ENCODE results near the gene C11orf16. TPM values are rescaled to one million over a fixed set of nuclear protein-coding genes. Genes with fewer than 3 reads are reported as not detected.

The C11orf16 gene
- total RNA-seq, 1 donor from 2014 or later = not detected

DNA sequence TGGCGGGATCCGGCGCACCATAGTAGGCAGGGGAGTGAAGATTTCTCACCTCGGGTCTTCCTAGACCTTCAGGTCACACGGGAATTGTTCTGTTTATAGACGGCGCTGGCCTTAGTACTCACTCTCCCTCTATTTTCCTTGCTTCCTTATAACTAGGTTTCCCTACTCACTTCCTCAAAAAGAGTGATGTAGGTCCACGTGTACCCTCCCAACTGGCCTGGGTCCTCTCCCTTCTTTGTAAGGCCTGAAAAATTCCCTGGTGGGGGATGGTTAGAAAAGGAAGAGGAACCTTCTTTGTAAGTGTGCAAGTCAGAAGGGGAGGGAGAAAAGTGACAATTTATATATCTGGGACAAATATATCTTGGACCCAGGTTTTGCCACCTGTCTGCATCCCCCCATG is 34.4 kb upstream of the C11orf16 start:
- TF ChIP-seq, protein P1, sequence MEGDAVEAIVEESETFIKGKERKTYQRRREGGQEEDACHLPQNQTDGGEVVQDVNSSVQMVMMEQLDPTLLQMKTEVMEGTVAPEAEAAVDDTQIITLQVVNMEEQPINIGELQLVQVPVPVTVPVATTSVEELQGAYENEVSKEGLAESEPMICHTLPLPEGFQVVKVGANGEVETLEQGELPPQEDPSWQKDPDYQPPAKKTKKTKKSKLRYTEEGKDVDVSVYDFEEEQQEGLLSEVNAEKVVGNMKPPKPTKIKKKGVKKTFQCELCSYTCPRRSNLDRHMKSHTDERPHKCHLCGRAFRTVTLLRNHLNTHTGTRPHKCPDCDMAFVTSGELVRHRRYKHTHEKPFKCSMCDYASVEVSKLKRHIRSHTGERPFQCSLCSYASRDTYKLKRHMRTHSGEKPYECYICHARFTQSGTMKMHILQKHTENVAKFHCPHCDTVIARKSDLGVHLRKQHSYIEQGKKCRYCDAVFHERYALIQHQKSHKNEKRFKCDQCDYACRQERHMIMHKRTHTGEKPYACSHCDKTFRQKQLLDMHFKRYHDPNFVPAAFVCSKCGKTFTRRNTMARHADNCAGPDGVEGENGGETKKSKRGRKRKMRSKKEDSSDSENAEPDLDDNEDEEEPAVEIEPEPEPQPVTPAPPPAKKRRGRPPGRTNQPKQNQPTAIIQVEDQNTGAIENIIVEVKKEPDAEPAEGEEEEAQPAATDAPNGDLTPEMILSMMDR (IDR thresholded peaks at IDR 0.05; ENCODE audit: borderline replicate concordance) = no peak
- H3K27ac ChIP-seq (replicated peaks) = no peak overlapping the region
- no peaks in the 10 kb centered on the region for H3K9me3 ChIP-seq (replicated peaks)
- no peak overlapping the region for H3K4me3 ChIP-seq
- H3K36me3 ChIP-seq = no peaks in the 10 kb centered on the region
- peaks cover 38% of the 10 kb centered on the region for H3K4me1 ChIP-seq
- DNase-seq = no peak
- intact Hi-C loops (cut with micrococcal nuclease) = no loop called here
- H3K27me3 ChIP-seq (ENCODE audit: low read depth) = no peaks in the 10 kb centered on the region

DNA sequence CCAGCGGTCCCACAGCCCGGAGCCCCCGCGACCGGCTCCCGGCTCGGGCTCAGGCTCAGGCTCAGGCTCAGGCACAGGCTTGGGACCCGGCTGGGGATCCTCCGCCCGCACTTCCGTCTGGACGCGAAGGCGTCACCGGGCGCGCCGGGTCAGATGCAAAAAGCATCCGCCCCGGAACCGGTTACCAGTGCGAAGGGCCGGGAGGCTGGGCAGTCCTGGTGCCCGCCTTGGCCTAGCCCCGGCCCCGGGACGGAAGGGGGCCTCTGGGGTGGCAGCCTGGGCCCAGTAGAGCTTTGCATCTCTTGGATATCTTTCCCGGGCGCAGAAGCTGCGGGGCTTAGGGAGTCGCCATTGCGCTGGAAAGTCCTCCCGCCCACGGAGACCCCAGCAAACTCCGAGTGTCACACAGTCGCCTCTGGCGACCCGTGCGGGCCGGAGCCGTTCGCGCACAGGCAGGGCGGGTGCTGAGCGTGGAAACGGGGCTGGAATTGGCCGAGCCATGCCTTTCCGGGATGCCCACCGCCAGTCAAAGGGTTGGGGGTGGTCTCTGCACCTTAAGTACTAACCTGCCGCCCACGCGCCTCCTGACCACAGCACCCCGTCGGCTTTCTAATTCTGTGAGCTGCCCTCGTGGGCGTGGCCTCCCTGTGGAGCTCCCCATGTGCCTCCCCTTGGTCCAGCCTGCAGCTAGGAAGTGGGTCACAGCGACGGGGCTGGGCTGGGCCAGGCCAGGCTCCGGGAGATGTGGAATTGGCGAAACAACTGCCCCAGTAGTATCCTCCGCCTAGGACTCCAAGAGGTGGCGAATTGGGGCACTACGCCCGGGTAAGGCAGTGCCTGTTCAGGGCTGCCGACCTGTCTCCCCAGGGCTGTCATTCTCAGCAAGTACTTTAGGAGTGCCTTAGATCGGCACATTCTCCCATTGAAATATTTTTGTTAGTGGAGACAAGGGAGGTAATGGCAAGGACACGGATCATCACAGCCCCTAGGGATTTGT is 31.9 kb upstream of the C11orf16 start, which contains the start of gene TMEM9B:
Gene TMEM9B, minus strand, starts transcription at position 119 of the 997 bp plus-strand sequence. CDS start 129 bp downstream, outside the sequence.
- no peaks in the 10 kb centered on the region for H3K27me3 ChIP-seq (ENCODE audit: low read depth)
- H3K9me3 ChIP-seq (replicated peaks) = no peaks in the 10 kb centered on the region
- DNase-seq = peak; percentile 90
- H3K4me1 ChIP-seq = peaks cover 49% of the 10 kb centered on the region
- peak within 1 kb of the TSS; percentile 85 for H3K4me3 ChIP-seq
- TF ChIP-seq, protein P1 (IDR thresholded peaks at IDR 0.05; ENCODE audit: borderline replicate concordance) = no peak
- no peaks in the 10 kb centered on the region for H3K36me3 ChIP-seq
- intact Hi-C loops (cut with micrococcal nuclease) = loop anchor here (5.0 kb wide), 1 partner anchor 277 kb away; no protein-coding TSS in a partner anchor
- peak within 1 kb of the TSS; percentile 97 for H3K27ac ChIP-seq (replicated peaks)

DNA sequence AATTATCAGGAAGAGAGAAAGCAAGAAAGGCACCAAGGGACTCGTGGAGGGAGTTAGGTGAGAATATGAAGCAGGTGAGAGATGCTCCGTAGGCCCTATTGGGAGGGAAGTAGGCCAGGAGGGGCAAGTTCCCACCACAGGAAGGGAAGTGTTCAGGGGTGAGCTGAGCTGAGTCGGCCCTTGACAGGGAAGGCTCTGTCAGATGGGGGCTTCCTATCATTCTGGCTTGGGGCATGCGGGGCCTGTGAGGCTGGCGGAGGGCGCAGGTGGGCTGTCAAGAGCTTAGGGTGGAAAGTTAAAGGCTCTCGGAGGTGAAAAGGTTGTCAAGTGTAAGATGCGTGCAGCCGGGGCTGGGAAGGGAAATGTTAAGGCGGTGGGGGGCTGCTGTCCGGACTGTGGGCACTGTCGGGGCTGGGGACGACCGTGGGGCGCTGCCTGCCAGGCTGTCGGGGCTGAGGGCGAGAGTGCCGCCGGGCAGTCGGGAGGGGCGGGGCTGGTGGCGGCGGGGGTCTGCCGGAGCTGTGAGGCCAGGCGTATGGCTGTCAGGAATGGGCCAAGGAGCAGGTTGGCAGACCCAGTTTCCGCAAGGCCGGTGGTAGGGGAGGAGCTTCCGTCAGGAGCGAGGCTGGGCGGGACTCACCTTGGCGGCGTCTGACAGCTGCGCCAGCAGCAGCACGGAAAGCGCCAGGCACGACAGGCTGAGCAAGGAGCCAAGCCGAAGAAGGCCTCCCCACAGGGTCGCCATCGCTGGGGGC is 31.0 kb upstream of the C11orf16 start:
- H3K4me1 ChIP-seq = peaks cover 56% of the 10 kb centered on the region
- H3K27ac ChIP-seq (replicated peaks) = peak overlapping the region; percentile 97
- H3K36me3 ChIP-seq = no peaks in the 10 kb centered on the region
- intact Hi-C loops (cut with micrococcal nuclease) = loop anchor here (5.0 kb wide), 1 partner anchor 276 kb away; no protein-coding TSS in a partner anchor
- no peaks in the 10 kb centered on the region for H3K9me3 ChIP-seq (replicated peaks)
- DNase-seq = peak; percentile 77
- H3K4me3 ChIP-seq = peak overlapping the region; percentile 85
- TF ChIP-seq, protein P1 (IDR thresholded peaks at IDR 0.05; ENCODE audit: borderline replicate concordance) = no peak
- no peaks in the 10 kb centered on the region for H3K27me3 ChIP-seq (ENCODE audit: low read depth)

DNA sequence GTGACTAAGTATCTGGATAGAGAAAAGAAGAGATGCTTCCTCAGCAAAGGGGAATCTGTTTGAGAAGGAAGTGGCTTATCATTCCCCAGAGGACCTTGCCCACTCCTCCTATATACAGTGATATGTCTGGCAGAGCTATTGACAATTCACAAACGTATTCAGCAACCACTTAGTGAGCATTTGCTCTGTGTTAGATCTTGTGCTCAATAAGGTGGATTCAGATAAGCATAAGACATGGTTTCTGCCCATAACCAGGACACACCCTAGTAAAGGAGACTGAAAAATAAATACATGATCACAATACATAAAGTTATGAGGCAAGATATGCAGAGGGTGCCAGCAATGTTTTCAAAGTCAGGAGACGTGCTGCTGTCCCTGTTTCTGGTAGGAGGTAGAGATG is 30.1 kb upstream of the C11orf16 start:
- peak overlapping the region; percentile 85 for H3K4me3 ChIP-seq
- H3K27me3 ChIP-seq (ENCODE audit: low read depth) = no peaks in the 10 kb centered on the region
- H3K9me3 ChIP-seq (replicated peaks) = no peaks in the 10 kb centered on the region
- H3K36me3 ChIP-seq = no peaks in the 10 kb centered on the region
- DNase-seq = no peak
- peaks cover 56% of the 10 kb centered on the region for H3K4me1 ChIP-seq
- TF ChIP-seq, protein P1 (IDR thresholded peaks at IDR 0.05; ENCODE audit: borderline replicate concordance) = no peak
- intact Hi-C loops (cut with micrococcal nuclease) = loop anchor here (5.0 kb wide), 1 partner anchor 276 kb away; no protein-coding TSS in a partner anchor
- H3K27ac ChIP-seq (replicated peaks) = peak overlapping the region; percentile 97

DNA sequence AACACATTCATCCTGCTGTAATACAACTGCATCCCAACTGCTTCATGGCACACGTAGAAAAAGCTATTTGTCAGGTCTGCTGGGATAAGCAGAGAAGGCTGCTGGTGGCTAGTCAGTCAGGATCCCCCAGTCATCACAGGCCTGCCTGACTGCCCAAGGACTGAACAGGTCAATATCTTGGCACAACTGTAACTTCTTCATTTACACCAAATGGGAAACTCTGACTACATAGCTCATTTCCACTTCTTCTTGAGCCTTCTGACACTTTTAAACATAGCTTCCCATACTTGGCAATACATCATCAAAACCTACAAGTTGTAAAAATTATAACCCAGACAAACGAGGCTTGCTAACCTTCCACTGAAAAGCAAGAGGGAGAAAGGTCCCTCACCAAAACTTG is 28.7 kb upstream of the C11orf16 start:
- intact Hi-C loops (cut with micrococcal nuclease) = loop anchor here (5.0 kb wide), 1 partner anchor 274 kb away; no protein-coding TSS in a partner anchor
- Histone ChIP-seq H3K9me3 (replicated peaks) (no peaks in the 10 kb centered on the region), H3K4me1 (peaks cover 61% of the 10 kb centered on the region), H3K27ac (replicated peaks) (no peak overlapping the region), H3K27me3 (ENCODE audit: low read depth) (no peaks in the 10 kb centered on the region), H3K36me3 (peaks cover under 1% of the 10 kb centered on the region), H3K4me3 (no peak overlapping the region)
- TF ChIP-seq, protein P1 (IDR thresholded peaks at IDR 0.05; ENCODE audit: borderline replicate concordance) = no peak
- no peak for DNase-seq
